HG02642 (cell line): Measurements from ENCODE around the gene ZNF669.

Experiments used
- ATAC-seq: cut with Tn5 transposase; IDR thresholded peaks from one replicate; pipeline ENCODE4 v1.9.1; 2021; ENCODE audit warnings: mild to moderate bottlenecking; ENCODE audit not compliant: unreplicated experiment, poor library complexity

The ZNF669 gene

GRCh38 chr1:247111700-247112478 is 7.7 kb upstream of the ZNF669 start:
- ATAC-seq: no peak

GRCh38 chr1:247111259-247111699 is 7.1 kb upstream of the ZNF669 start:
- no peak for ATAC-seq

GRCh38 chr1:247110627-247111258 is 6.6 kb upstream of the ZNF669 start:
- ATAC-seq: no peak

- ATAC-seq: no peak
Measured at GRCh38 chr1:247107694-247108093, 3.5 kb upstream of the ZNF669 start.

- ATAC-seq: no peak
Measured at GRCh38 chr1:247105966-247106365, 1.8 kb upstream of the ZNF669 start.

GRCh38 chr1:247104965-247105364 is 809 bp upstream of the ZNF669 start:
- ATAC-seq: no peak

- no peak for ATAC-seq
Measured at GRCh38 chr1:247102381-247102780, 1.8 kb downstream of the ZNF669 start.

- no peak for ATAC-seq
Measured at GRCh38 chr1:247100676-247101279, 3.4 kb downstream of the ZNF669 start.

- ATAC-seq: no peak
Measured at GRCh38 chr1:247096958-247097357, 7.2 kb downstream of the ZNF669 start.

GRCh38 chr1:247096544-247096943 is 7.6 kb downstream of the ZNF669 start:
- no peak for ATAC-seq

- ATAC-seq: no peak
Measured at GRCh38 chr1:247096112-247096511, 8.0 kb downstream of the ZNF669 start.

GRCh38 chr1:247090455-247090854 is 13.7 kb downstream of the ZNF669 start:
- ATAC-seq: no peak

GRCh38 chr1:247089616-247090375 is 14.4 kb downstream of the ZNF669 start:
- ATAC-seq: no peak

- no peak for ATAC-seq
Measured at GRCh38 chr1:247088967-247089366, 15.2 kb downstream of the ZNF669 start.

GRCh38 chr1:247087256-247087655 is 16.9 kb downstream of the ZNF669 start:
- no peak for ATAC-seq

- ATAC-seq: no peak
Measured at GRCh38 chr1:247085310-247085709, 18.8 kb downstream of the ZNF669 start.

- no peak for ATAC-seq
Measured at GRCh38 chr1:247084771-247085170, 19.4 kb downstream of the ZNF669 start.

GRCh38 chr1:247079141-247079874 is 24.8 kb downstream of the ZNF669 start:
- no peak for ATAC-seq

GRCh38 chr1:247078258-247079140 is 25.7 kb downstream of the ZNF669 start, which contains the start of gene ZNF670:
Gene ZNF670, minus strand, starts transcription at chr1:247078811. Its CDS starts 215 bp downstream, at chr1:247078596.
- ATAC-seq: peak; percentile 100
